Left lobe of liver (tissue), 2 donors: ENCODE measurements around the gene COBLL1. TPM values are rescaled to one million over a fixed set of nuclear protein-coding genes. Genes with fewer than 3 reads are reported as not detected.
A peak's percentile ranks its signal among the peaks of the same experiment; 100 is the strongest.
"Not testable (repeated sequence)": the region's sequence is repeated elsewhere in the genome, so short reads cannot be mapped to it uniquely, and the experiment has no call there.

Experiments
- ATAC-seq: fragments of 200-7000 bp; cut with Tn5 transposase; one replicate; pipeline ENCODE4 v1.9.1; 2020; ENCODE audit warnings: mild to moderate bottlenecking, moderate library complexity
- DNase-seq: peaks from one replicate; pipeline ENCODE4 v3.0.0-alpha.2; 2020; ENCODE audit warnings: low spot score
- total RNA-seq: library from RNA; stranded (reverse); gene quantifications from one replicate; pipeline ENCODE4 v1.2.1, GENCODE V29; 2021
- donor health status: DM: no; HTN: no; CAD: no; lungs with moderate emphysema.
- donor health status: DM: no; HTN: yes; CAD: no.

The COBLL1 gene
- total RNA-seq, 1 donor from 2014 or later, result 75.0 TPM

GRCh38 chr2:164860694-164861042 lies 19.0 kb upstream of the COBLL1 start:
- DNase-seq, result no peak

GRCh38 chr2:164859906-164860693 lies 18.5 kb upstream of the COBLL1 start:
- DNase-seq, ATAC-seq: not testable (repeated sequence)

More at GRCh38 chr2:164860694-164861042, 19.0 kb upstream of the COBLL1 start:
- ATAC-seq, result no peak

DNA sequence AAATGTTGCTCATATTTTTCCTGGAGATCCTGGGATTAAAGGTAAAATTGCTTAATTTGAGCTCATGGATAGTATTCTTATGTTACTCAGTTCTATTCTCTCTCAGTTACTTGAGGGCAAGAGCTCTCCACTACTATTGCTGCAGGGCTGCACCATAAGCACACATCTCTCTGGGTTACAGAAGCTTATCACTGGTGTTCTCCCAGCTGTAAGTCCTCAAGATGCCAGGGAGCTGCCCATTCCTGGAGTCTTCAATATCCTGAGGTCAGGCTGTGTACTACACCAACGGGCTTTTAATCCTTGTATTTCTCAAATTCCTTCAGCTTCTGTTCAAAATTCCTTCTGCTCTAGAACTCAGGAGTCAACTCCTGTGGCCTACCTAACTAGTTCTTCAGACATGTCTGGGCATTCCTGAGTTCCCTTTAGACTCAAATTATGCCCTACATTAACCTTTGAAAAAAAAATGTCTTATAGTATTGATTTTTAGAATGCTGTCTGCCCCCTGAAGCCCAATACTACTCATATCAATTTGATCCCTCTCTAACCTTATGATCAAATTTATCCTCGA lies 17.7 kb upstream of the COBLL1 start:
- DNase-seq (no peak), ATAC-seq (no peak)

DNA sequence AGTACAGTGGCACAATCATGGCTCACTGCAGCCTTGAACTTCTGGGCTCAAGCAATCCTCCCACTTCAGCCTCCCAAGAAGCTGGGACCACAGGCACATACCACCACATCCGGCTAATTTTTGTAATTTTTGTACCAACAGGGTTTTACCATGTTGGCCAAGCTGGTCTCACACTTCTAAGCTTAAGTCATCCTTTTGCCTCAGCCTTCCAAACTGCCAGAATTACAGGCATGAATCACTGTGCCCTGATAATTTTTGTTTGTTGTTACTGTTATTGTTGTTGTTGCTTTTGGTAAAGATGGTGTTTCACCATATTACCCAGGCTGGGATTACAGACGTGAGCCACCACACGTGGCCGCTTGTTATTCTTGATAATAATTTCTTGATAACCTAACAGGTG lies 10.5 kb upstream of the COBLL1 start:
- no peak for DNase-seq
- no peak for ATAC-seq

- ATAC-seq, result peak; percentile 61
Observed at GRCh38 chr2:164850235-164850634, 8.6 kb upstream of the COBLL1 start.

GRCh38 chr2:164849506-164849905 lies 7.9 kb upstream of the COBLL1 start:
- ATAC-seq (peak; percentile 53), DNase-seq (no peak)

More at GRCh38 chr2:164850235-164850634, 8.6 kb upstream of the COBLL1 start:
- no peak for DNase-seq

DNA sequence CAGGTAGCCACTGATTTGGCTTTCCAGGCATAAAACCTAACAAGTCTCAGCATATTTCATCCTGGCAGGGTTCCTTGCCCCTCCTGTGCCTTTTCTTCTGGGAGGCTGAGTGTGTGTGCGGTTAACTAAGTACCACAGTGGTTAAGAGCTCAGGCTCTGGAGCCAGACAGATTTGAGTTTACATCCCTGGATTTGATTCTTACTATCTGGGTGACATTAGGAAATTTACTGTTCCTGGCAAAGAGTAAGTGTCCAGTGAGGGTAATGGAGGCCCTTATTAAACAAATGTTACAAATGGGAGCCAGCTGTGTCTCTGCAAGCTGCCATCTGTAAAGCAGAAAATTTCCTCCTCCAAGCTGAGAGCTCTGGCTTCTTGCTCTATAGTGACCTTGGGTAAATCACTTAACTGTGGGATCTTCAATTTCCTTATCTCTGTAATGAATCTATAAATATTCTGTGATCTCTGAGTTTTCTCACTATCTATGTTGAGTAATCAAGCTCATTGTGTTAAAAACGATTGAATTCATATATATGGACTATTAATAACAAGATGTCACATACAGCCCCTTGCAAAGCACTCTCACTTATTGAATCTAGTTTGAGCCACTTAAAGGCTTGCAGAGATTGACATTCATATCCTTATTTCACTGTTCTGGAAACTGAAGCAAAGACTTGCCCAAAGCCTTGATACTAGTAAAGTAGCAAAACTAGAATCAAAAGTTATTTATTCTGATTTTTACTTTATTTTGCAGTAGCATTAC lies 6.5 kb upstream of the COBLL1 start:
- ATAC-seq, result peak; percentile 49
- DNase-seq, result no peak

DNA sequence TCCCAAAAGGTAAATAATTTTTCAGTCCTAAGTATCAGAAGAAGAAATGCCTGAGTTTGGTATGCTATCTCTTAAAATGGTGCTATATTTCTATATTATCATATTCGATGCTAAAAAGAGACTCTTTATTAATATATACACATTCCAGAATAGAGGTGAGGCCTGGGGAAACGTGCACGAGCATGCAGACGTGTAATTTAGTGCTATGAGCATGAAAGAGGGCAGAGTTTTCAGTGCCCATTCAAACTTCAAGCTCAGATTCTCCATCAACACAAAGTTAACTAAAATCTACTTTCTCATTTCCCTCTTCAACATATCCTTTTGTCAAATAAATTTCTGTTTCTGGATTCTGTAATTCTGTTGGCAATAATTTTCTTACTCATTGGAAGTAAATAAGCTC lies 5.7 kb upstream of the COBLL1 start:
- DNase-seq (no peak), ATAC-seq (no peak)

- DNase-seq, result no peak
- no peak for ATAC-seq
Observed at GRCh38 chr2:164846276-164846675, 4.7 kb upstream of the COBLL1 start.

DNA sequence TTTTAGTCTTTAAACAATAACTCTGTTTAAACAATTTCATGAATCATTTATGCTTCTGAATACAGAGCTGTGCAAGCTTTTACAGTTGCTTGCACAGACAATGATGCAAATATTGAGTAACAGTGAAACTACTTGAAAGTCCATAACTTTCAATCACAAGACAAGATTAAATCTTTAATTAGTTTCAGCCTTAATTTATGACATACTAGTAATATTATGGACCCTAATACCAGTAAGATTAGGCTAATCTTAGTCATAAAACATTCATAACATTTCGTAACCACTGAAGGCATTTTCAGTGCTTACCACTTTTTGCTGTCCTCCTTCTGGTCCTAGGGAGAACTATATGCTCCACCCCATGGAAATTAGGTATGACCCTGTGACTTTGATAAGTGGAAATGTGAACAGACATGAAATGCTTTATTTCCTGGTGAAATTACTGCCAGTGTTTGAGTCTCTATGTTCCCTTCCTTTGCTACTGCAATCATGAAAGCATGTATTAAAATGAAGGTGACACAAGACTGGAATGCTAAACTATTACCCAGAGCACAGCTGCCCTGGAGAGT lies 1.8 kb upstream of the COBLL1 start:
- ATAC-seq (no peak), DNase-seq (no peak)

GRCh38 chr2:164842624-164842966 lies 972 bp upstream of the COBLL1 start:
- ATAC-seq, result no peak
- no peak for DNase-seq

- ATAC-seq, result peak; percentile 78
- peak; percentile 91 for DNase-seq
Observed at GRCh38 chr2:164840930-164841718, 499 bp downstream of the COBLL1 start.

- DNase-seq, result peak; percentile 90
- ATAC-seq, result peak; percentile 66
Observed at GRCh38 chr2:164840458-164840929, 1.1 kb downstream of the COBLL1 start.

DNA sequence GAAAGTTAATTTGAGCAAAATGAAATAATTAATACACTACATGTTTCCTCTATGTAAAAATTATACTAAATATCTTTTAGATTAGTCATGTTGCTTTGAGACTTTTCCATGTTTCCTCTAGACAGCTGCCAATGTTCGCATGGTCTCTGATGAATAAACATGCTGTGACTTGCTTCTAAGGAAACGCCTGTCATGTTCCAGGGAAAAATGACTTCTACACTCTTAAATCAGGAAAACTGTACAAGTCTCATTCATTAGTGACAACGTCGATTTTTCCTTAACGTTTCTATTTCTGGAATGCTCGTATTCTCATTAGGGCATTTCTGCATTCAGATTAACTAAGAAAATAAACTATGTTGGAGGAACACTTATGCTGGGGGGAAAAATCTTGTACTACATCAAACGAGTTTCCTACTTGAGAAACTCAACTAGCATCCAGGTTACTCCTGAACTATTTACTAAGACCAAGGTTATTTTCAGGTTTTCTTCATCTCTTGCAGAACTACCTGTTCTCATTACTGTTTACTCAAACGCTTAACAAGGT lies 1.6 kb downstream of the COBLL1 start:
- DNase-seq, result no peak
- ATAC-seq, result no peak

GRCh38 chr2:164837807-164838206 lies 3.8 kb downstream of the COBLL1 start:
- no peak for DNase-seq
- no peak for ATAC-seq

DNA sequence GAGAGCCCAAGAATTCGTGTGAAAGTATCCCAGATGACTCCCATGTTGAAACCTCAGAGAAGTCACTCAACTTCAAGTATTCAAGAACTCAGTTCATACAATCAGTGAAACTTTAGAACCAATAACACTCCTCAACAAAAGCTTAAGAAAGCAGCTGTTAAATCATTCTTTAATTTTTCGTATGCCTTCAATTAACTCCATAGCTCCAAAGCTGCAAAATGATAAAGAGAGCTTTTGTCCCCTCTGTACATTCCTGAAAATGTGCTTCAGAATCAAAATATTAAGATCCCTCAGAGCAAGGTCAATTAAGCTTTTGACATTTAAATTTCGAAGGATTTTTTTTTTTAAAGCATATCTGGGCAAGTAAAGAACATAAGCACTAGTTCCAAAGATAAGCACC lies 4.7 kb downstream of the COBLL1 start:
- ATAC-seq (no peak), DNase-seq (no peak)

DNA sequence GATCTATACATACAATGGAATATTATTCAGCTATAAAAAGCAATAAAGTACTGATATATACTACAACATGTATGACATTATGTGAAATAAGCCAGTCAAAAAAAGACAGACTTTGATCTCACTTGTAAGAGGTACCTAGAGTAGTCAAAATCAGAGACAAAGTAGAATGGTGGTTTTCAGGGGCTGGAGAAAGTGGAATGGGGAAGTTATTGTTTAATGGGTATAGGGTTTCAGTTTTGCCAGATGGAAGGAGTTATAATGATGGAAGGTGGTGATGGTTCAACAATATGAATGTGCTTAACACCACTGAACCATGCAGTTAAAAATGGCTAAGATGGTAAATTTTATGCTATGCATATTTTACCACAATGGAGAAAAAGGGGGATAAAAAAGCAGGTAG lies 6.3 kb downstream of the COBLL1 start:
- no peak for DNase-seq
- ATAC-seq, result no peak

DNA sequence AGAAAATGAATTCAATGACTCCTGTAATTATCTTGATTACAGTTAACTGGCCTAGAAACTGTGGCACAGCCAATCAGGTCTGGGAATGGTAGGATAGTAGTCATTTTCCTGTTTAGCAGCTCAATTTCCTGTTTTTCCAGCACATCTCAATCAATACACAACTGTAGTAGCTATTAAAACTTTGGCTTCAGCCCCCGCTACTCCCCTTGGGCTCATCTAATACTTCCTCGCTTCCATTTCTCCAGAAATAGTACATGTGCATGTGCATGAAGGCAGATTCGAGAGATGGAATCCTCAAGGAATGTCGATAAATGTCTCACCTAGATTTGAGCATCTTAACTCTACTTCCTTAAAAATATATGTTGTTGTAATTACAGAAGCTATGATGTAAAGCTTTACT lies 9.7 kb downstream of the COBLL1 start:
- DNase-seq, result no peak
- ATAC-seq, result no peak

DNA sequence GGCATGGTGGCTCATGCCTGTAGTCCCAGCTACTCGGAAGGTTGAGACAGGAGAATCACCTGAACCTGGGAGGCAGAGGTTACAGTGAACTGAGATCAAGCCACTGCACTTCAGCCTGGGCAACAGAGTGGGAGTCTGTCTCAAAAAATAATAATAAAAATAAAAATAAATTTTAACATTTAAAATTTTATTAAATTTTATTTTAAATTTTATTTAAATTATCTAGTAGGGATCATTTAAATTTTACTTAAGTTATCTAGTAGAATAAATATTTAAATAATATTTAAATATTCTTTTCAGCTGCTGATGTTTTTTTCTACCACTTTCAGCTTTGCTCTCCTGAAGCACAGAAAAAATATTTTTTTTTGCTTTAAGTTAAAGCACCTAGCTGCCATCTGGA lies 10.4 kb downstream of the COBLL1 start:
- DNase-seq, result no peak
- no peak for ATAC-seq
